SK-N-SH (cell line): ENCODE data around the gene CHST9. TPM values are rescaled to one million over a fixed set of nuclear protein-coding genes. Genes with fewer than 3 reads are reported as not detected.

Source experiments
- CTCF ChIA-PET: fragments of 300-600, 350-600 bp; formaldehyde crosslinking; extraction: SDS; loops from one replicate; lab custom pipeline; 2021; lab: Yijun Ruan, JAX
- POLR2A ChIA-PET: fragments of 350-600 bp; sonication (Branson Sonifier 250); formaldehyde crosslinking; extraction: SDS; loops from one replicate; lab custom pipeline; 2020; ENCODE audit warnings: antibody characterized with exemption, inconsistent platforms; lab: Yijun Ruan, JAX
- DNase-seq: peaks from one replicate; pipeline ENCODE4 v3.0.0; 2012
- H2AFZ ChIP-seq: fragments of 200-600 bp; sonication (generic); 2 replicates; pipeline ENCODE4 v1.8.1; 2016; ENCODE audit warnings: antibody characterized with exemption, mild to moderate bottlenecking, low read depth
- H3F3A ChIP-seq: fragments of 200-600 bp; sonication (generic); replicated peaks from 2 replicates; pipeline ENCODE3; 2016; ENCODE audit warnings: antibody characterized with exemption, mild to moderate bottlenecking; ENCODE audit not compliant: insufficient read depth
- H3K27ac ChIP-seq, 2 experiments: fragments of 200-500 bp in 1 of 2; fragments of 200-600 bp in 1 of 2; sonication (Bioruptor generic) in 1 of 2; sonication (generic), shearing (Covaris generic) in 1 of 2; 2 replicates each; pipeline versions ENCODE4 v1.5.1 to v1.6.1; 2014 to 2016; ENCODE audit warnings: low read depth in 2 of 2, inconsistent platforms in 1 of 2, low read length in 1 of 2, mild to moderate bottlenecking in 1 of 2, mixed read lengths in 1 of 2
- H3K27me3 ChIP-seq: fragments of 200-600 bp; sonication (generic), shearing (Covaris generic); 2 replicates; pipeline ENCODE4 v1.6.1; 2016; ENCODE audit warnings: mixed run types; ENCODE audit not compliant: insufficient read depth
- H3K36me3 ChIP-seq, 2 experiments: fragments of 200-500 bp in 1 of 2; fragments of 200-600 bp in 1 of 2; sonication (Bioruptor generic) in 1 of 2; sonication (generic) in 1 of 2; replicated peaks in 1 of 2; 2 replicates each; pipeline versions ENCODE3 to v1.5.1; 2014 to 2016; ENCODE audit warnings: low read length in 1 of 2, mild to moderate bottlenecking in 1 of 2; ENCODE audit not compliant: insufficient read depth in 2 of 2, control insufficient read depth in 1 of 2
- H3K4me1 ChIP-seq, 2 experiments: fragments of 200-500 bp in 1 of 2; fragments of 200-600 bp in 1 of 2; sonication (Bioruptor generic) in 1 of 2; sonication (generic), shearing (Covaris generic) in 1 of 2; 2 replicates each; pipeline versions ENCODE4 v1.5.1 to v1.6.1; 2014 to 2016; ENCODE audit warnings: low read depth in 1 of 2, low read length in 1 of 2, mixed run types in 1 of 2; ENCODE audit not compliant: insufficient read depth in 2 of 2, control insufficient read depth in 1 of 2
- H3K4me2 ChIP-seq: fragments of 200-600 bp; sonication (generic), shearing (Covaris generic); 2 replicates; pipeline ENCODE4 v1.6.1; 2017; ENCODE audit warnings: mixed run types
- H3K4me3 ChIP-seq, 2 experiments: fragments of 200-500 bp in 1 of 2; fragments of 200-600 bp in 1 of 2; sonication (Bioruptor generic) in 1 of 2; sonication (generic), shearing (Covaris generic) in 1 of 2; 2 replicates each; pipeline versions ENCODE4 v1.5.1 to v1.8.1; 2014 to 2016; ENCODE audit warnings: low read depth in 2 of 2, inconsistent platforms in 1 of 2, low read length in 1 of 2, mild to moderate bottlenecking in 1 of 2, mixed read lengths in 1 of 2, moderate library complexity in 1 of 2
- H3K79me2 ChIP-seq: fragments of 200-600 bp; sonication (generic); 2 replicates; pipeline ENCODE4 v1.8.1; 2017; ENCODE audit warnings: mild to moderate bottlenecking; ENCODE audit not compliant: insufficient read depth
- H3K9ac ChIP-seq: fragments of 200-600 bp; sonication (generic); 2 replicates; pipeline ENCODE4 v1.6.1; 2017; ENCODE audit warnings: mixed run types
- H3K9me2 ChIP-seq: fragments of 200-600 bp; sonication (generic); 2 replicates; pipeline ENCODE4 v1.6.1; 2017; ENCODE audit warnings: mixed run types
- H3K9me3 ChIP-seq: fragments of 200-600 bp; sonication (generic); 2 replicates; pipeline ENCODE4 v1.6.1; 2017; ENCODE audit warnings: mixed run types, mild to moderate bottlenecking, moderate library complexity
- H4K20me1 ChIP-seq: fragments of 200-600 bp; sonication (generic); 2 replicates; pipeline ENCODE4 v1.6.1; 2017; ENCODE audit warnings: mild to moderate bottlenecking, mixed run types; ENCODE audit not compliant: insufficient read depth
- EP300 ChIP-seq, 2 experiments: IDR thresholded peaks; 2 replicates each; pipeline versions ENCODE4 v1.4.0 to v1.6.1; 2012; ENCODE audit warnings: borderline replicate concordance in 1 of 2, low read depth in 1 of 2, low read length in 1 of 2
- FOSL2 ChIP-seq: IDR thresholded peaks from 2 replicates; pipeline ENCODE4 v1.4.0; 2012; ENCODE audit warnings: low read depth, mild to moderate bottlenecking, moderate library complexity, borderline replicate concordance
- FOXJ3 ChIP-seq: sonication (generic); formaldehyde crosslinking; IDR thresholded peaks from 2 replicates; pipeline ENCODE4 v1.5.1; 2020; ENCODE audit warnings: mild to moderate bottlenecking, missing genetic modification reagents
- MXI1 ChIP-seq: IDR thresholded peaks from 2 replicates; pipeline ENCODE4 v1.6.1; 2012; ENCODE audit warnings: mild to moderate bottlenecking, low read depth, low read length, improper control_type of control experiment
- NFIC ChIP-seq: IDR thresholded peaks from 2 replicates; pipeline ENCODE4 v1.4.0; 2012; ENCODE audit warnings: borderline replicate concordance
- POLR2AphosphoS5 ChIP-seq: IDR thresholded peaks from 2 replicates; pipeline ENCODE4 v1.6.1; 2012; ENCODE audit warnings: low read depth, low read length
- RFX5 ChIP-seq: IDR thresholded peaks from 2 replicates; pipeline ENCODE4 v1.6.1; 2012; ENCODE audit warnings: mild to moderate bottlenecking, improper control_type of control experiment, low read length
- RXRA ChIP-seq: IDR thresholded peaks from 2 replicates; pipeline ENCODE4 v1.4.0; 2012; ENCODE audit warnings: low read depth, mild to moderate bottlenecking, borderline replicate concordance
- SIN3A ChIP-seq: IDR thresholded peaks from 2 replicates; pipeline ENCODE4 v1.6.1; 2012; ENCODE audit warnings: low read depth, mild to moderate bottlenecking, low read length, moderate library complexity, borderline replicate concordance
- SMC3 ChIP-seq: IDR thresholded peaks from 2 replicates; pipeline ENCODE4 v1.6.1; 2012; ENCODE audit warnings: low read depth, low read length, improper control_type of control experiment
- TAF1 ChIP-seq: IDR thresholded peaks from 2 replicates; pipeline ENCODE4 v1.6.1; 2012; ENCODE audit warnings: low read depth, mild to moderate bottlenecking, low read length, moderate library complexity, borderline replicate concordance
- TCF12 ChIP-seq: IDR thresholded peaks from 2 replicates; pipeline ENCODE4 v1.4.0; 2012
- YY1 ChIP-seq: IDR thresholded peaks from 2 replicates; pipeline ENCODE4 v1.4.0; 2012; ENCODE audit warnings: low read depth, mild to moderate bottlenecking
- WGBS: methylation state at CpG from one replicate; pipeline ENCODE4 v1.1.6; 2017; ENCODE audit warnings: low lambda C conversion rate; 5-methylcytosine and 5-hydroxymethylcytosine counted together
- polyA plus RNA-seq, 3 experiments: library from polyadenylated mRNA; depleted of rRNA; stranded (reverse); fragments of >200 nt; gene quantifications; 2 replicates each; pipeline ENCODE4 v1.2.3, GENCODE V29; 2012
- TF ChIP-seq, protein P1 (sequence below): fragments of 150-350 bp; IDR thresholded peaks from 2 replicates; pipeline ENCODE4 v1.6.1; 2017; ENCODE audit warnings: antibody characterized with exemption, low read length, low read depth, borderline replicate concordance
- TF ChIP-seq, protein P2 (sequence below): IDR thresholded peaks from 2 replicates; pipeline ENCODE4 v1.4.0; 2012; ENCODE audit warnings: low read depth, borderline replicate concordance
- TF ChIP-seq, protein P3 (sequence below): IDR thresholded peaks from 2 replicates; pipeline ENCODE4; 2012
- TF ChIP-seq, protein P4 (sequence below): fragments of 200-600 bp; sonication (generic); IDR thresholded peaks from 2 replicates; pipeline ENCODE4 v1.6.1; 2017; ENCODE audit warnings: antibody characterized with exemption, mild to moderate bottlenecking, moderate library complexity

Gene CHST9
- polyA plus RNA-seq, 1 of the 3 experiments (the other 2 are of a cell fraction) = not detected

DNA sequence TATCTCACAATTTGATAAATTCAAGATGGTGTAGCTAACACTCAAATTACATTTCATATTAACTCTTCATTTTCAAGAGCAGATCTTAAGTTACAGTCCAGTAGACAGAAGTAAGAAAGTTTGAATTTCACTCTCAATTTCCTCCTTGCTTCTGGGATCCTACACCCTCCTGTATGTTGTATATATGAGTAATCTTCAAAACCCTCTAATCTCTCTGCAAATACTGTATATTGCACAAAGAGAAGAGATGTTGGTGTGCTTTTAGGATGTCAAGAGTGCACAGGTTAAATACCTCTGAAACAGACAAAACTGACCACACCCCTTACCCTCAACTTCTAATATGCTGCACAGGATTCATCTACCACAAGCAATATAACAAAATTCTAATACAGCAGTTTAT, 6.7 kb downstream of the CHST9 start (continued):
- TF ChIP-seq, protein P1, sequence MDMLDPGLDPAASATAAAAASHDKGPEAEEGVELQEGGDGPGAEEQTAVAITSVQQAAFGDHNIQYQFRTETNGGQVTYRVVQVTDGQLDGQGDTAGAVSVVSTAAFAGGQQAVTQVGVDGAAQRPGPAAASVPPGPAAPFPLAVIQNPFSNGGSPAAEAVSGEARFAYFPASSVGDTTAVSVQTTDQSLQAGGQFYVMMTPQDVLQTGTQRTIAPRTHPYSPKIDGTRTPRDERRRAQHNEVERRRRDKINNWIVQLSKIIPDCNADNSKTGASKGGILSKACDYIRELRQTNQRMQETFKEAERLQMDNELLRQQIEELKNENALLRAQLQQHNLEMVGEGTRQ = no peak
- no peak for TF ChIP-seq YY1
- no peak for TF ChIP-seq SMC3
- TF ChIP-seq, protein P2, sequence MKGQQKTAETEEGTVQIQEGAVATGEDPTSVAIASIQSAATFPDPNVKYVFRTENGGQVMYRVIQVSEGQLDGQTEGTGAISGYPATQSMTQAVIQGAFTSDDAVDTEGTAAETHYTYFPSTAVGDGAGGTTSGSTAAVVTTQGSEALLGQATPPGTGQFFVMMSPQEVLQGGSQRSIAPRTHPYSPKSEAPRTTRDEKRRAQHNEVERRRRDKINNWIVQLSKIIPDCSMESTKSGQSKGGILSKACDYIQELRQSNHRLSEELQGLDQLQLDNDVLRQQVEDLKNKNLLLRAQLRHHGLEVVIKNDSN = no peak
- TF ChIP-seq EP300 (IDR thresholded peaks at IDR 0.05; ENCODE audit: borderline replicate concordance in 1 of 2, low read depth in 1 of 2, low read length in 1 of 2) = no peak
- no peak for TF ChIP-seq FOSL2
- no peak for TF ChIP-seq TCF12

DNA sequence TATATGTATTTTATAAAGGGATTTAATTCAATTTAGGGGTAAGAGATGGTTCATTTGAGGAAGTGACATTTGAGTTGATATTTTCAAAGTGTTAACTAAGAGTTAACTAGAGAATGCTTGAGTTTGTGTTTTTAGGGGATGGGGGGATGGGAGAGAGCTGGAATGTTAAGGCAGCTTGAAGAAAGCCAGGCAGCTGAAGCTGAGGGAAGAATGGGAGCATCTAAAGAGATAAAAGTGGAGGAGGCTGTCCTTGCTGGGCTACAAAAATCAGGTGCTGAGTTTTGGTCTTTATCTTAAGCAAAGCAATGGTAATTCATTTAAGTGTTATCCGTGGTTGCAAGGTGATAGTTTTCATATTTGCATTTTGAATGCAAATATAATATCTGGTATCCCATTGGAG, 9.2 kb downstream of the CHST9 start:
- Histone ChIP-seq H3K27ac (no peak overlapping the region), H4K20me1 (no peaks in the 10 kb centered on the region), H3K27me3 (no peaks in the 10 kb centered on the region), H3F3A (no peaks in the 10 kb centered on the region), H3K9ac (no peak overlapping the region), H3K9me3 (no peaks in the 10 kb centered on the region), H3K9me2 (no peaks in the 10 kb centered on the region), H3K36me3 (no peaks in the 10 kb centered on the region), H2AFZ (no peak overlapping the region), H3K79me2 (no peaks in the 10 kb centered on the region), H3K4me2 (no peak overlapping the region), H3K4me3 (no peak overlapping the region), H3K4me1 (no peaks in the 10 kb centered on the region)
- TF ChIP-seq EP300 (IDR thresholded peaks at IDR 0.05; ENCODE audit: borderline replicate concordance in 1 of 2, low read depth in 1 of 2, low read length in 1 of 2) (no peak), NFIC (no peak), MXI1 (no peak), RFX5 (no peak), SIN3A (no peak), TAF1 (no peak), FOXJ3 (no peak), RXRA (no peak), TCF12 (no peak), POLR2AphosphoS5 (no peak)
- TF ChIP-seq, protein P3, sequence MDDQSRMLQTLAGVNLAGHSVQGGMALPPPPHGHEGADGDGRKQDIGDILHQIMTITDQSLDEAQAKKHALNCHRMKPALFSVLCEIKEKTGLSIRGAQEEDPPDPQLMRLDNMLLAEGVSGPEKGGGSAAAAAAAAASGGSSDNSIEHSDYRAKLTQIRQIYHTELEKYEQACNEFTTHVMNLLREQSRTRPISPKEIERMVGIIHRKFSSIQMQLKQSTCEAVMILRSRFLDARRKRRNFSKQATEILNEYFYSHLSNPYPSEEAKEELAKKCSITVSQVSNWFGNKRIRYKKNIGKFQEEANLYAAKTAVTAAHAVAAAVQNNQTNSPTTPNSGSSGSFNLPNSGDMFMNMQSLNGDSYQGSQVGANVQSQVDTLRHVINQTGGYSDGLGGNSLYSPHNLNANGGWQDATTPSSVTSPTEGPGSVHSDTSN = no peak
- TF ChIP-seq, protein P4, sequence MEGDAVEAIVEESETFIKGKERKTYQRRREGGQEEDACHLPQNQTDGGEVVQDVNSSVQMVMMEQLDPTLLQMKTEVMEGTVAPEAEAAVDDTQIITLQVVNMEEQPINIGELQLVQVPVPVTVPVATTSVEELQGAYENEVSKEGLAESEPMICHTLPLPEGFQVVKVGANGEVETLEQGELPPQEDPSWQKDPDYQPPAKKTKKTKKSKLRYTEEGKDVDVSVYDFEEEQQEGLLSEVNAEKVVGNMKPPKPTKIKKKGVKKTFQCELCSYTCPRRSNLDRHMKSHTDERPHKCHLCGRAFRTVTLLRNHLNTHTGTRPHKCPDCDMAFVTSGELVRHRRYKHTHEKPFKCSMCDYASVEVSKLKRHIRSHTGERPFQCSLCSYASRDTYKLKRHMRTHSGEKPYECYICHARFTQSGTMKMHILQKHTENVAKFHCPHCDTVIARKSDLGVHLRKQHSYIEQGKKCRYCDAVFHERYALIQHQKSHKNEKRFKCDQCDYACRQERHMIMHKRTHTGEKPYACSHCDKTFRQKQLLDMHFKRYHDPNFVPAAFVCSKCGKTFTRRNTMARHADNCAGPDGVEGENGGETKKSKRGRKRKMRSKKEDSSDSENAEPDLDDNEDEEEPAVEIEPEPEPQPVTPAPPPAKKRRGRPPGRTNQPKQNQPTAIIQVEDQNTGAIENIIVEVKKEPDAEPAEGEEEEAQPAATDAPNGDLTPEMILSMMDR = no peak
- DNase-seq = no peak
- ChIA-PET POLR2A (no interaction called here), CTCF (no interaction called here)
- WGBS = 12% methylated on average over 1 of the region's 1 CpG
